HUES48 (cell line): ENCODE data around the gene RNF208.

ENCODE experiments used
- H3K27ac ChIP-seq: one replicate; pipeline ENCODE4 v1.7.0; 2013; ENCODE audit warnings: low read depth, low read length, inconsistent platforms
- H3K27me3 ChIP-seq: 2 replicates; pipeline ENCODE4 v1.6.1; 2013; ENCODE audit warnings: mild to moderate bottlenecking, low read length; ENCODE audit not compliant: control insufficient read depth, insufficient read depth
- H3K36me3 ChIP-seq: 2 replicates; pipeline ENCODE4 v1.6.1; 2013; ENCODE audit warnings: low read length; ENCODE audit not compliant: control insufficient read depth, insufficient read depth
- H3K4me1 ChIP-seq: 2 replicates; pipeline ENCODE4 v1.6.1; 2013; ENCODE audit warnings: mild to moderate bottlenecking, low read length; ENCODE audit not compliant: control insufficient read depth, insufficient read depth
- H3K4me3 ChIP-seq: 2 replicates; pipeline ENCODE4 v1.5.1; 2013; ENCODE audit warnings: mild to moderate bottlenecking, low read depth, low read length
- H3K9ac ChIP-seq: 2 replicates; pipeline ENCODE4 v1.6.1; 2013; ENCODE audit warnings: mild to moderate bottlenecking, low read depth, low read length, moderate library complexity
- H3K9me3 ChIP-seq: 2 replicates; pipeline ENCODE4 v1.6.1; 2013; ENCODE audit warnings: low read length; ENCODE audit not compliant: control insufficient read depth, insufficient read depth

The RNF208 gene, protein sequence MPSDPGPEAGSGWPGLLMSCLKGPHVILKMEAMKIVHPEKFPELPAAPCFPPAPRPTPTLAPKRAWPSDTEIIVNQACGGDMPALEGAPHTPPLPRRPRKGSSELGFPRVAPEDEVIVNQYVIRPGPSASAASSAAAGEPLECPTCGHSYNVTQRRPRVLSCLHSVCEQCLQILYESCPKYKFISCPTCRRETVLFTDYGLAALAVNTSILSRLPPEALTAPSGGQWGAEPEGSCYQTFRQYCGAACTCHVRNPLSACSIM

DNA sequence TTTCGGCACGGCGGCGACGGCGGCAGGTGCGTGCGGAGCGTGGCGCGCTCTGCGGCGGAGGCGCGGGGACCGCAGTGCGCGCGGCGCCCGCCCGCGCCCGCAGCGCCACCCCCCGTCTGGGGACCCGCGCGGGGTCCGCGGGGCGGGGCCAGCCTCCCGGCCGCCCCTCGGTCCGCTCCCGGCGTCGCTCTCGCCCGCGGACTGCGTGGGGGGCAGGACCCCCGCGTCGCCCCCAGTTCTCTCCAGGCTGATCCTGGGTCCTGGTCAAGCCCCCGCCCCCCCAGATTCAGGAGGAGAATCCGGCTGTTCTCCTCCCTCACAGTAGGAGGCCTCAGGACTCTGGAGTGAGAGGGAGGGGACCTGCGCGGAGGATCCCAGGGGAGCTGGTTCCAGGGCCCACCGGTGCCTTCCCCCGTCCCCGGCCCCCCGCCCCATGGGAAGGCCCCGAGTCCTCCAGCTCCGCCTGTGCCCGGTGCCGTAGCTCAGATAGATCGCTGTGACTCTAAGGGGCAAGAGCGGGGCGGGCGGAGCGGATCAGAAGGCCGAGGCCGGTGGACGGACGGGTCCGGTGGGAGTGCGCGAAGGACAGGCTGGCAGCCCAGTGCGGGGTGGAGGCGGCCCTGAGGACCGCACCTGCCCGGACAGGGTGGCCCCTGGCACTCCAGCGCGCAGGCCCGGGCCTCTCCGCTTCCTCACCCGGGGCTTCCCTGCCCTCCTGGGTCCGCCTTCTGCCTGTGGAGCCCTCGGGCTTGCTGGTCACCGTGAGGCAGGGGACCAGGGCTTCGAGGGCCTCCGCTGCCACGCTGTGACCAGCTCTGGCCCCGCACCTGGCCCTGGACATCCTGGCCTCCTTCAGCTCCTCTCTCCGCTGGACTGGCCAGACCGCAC lies at the start of gene RNF208:
TSS of gene RNF208 (minus strand) at position 51 of the 888 bp plus-strand sequence. CDS start 1,028 bp downstream, outside the sequence.
- Histone ChIP-seq H3K9ac (no peak within 1 kb of the TSS; the same call in 1 of the 2 replicates), H3K4me1 (peaks cover 3% of the 10 kb centered on the region; the same call in 1 of the 2 replicates), H3K36me3 (no peaks in the 10 kb centered on the region; the same call in 1 of the 2 replicates), H3K27ac (no peak within 1 kb of the TSS), H3K4me3 (peak within 1 kb of the TSS; percentile 94), H3K9me3 (no peaks in the 10 kb centered on the region), H3K27me3 (peaks cover 5% of the 10 kb centered on the region)

DNA sequence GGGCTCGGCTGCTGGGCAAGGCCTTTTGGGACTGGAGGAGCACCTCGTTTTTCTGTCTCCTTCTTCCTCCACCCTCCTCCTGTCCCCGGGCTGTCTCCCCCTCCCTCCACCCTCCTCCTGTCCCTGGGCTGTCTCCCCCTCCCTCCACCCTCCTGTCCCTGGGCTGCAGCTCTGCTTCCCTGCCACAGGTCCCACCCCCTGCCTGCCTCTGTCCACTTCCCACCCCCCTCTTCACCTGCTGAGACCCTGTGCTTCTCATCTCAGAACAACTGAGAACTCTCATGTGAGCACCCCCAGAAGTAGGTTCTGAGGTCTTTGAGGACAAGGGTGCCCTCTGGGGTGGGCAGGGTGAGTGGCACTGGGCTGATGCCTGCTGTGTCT lies 49.6 kb upstream of the RNF208 start:
- H3K4me1 ChIP-seq, result peaks cover 7% of the 10 kb centered on the region; the same call in 1 of the 2 replicates
- H3K27me3 ChIP-seq, result no peaks in the 10 kb centered on the region
- no peak overlapping the region for H3K9ac ChIP-seq
- no peak overlapping the region for H3K27ac ChIP-seq
- H3K36me3 ChIP-seq, result peaks cover 50% of the 10 kb centered on the region
- no peak overlapping the region for H3K4me3 ChIP-seq
- no peaks in the 10 kb centered on the region for H3K9me3 ChIP-seq

DNA sequence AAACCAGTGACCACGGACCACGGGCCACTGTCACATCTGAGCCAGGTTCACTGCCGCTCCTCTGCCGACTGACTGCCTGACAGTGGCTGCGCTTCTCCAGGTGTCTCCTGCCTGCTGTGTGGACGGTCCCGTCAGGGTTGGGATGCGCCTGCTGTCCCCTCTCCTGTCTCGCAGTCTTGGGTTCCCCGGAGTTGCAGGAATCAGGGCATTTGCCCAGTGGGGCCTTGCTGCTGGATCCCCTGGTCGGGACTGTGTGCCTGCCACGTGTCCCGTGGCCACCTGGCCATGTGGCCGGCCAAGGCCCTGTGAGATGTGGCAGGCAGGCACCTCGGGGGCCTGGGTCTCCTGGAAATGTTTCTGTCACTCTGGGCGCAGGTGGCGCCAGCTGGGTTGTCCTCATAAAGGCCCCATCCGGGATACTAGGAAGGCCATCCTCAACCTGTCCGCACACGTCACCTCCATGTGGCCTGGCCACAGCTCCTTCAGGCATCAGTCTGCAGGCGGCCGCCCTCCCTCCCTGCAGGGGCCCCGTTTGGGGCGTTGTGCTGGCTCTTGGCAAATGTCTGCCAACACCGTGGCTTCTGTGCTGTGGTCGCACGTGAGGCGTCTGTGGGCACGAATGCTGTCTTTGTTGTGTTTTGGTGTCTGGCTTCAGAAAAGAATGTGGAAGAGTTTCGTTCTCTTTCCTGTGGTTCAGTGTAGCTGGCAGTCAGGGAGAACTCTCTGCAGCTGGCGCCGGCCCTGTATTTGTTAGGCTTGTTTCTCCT lies 49.1 kb upstream of the RNF208 start:
- Histone ChIP-seq H3K9me3 (no peaks in the 10 kb centered on the region), H3K4me1 (peaks cover 2% of the 10 kb centered on the region; the same call in 1 of the 2 replicates), H3K4me3 (no peak overlapping the region), H3K9ac (no peak overlapping the region), H3K27ac (no peak overlapping the region), H3K27me3 (no peaks in the 10 kb centered on the region), H3K36me3 (peaks cover 54% of the 10 kb centered on the region)

DNA sequence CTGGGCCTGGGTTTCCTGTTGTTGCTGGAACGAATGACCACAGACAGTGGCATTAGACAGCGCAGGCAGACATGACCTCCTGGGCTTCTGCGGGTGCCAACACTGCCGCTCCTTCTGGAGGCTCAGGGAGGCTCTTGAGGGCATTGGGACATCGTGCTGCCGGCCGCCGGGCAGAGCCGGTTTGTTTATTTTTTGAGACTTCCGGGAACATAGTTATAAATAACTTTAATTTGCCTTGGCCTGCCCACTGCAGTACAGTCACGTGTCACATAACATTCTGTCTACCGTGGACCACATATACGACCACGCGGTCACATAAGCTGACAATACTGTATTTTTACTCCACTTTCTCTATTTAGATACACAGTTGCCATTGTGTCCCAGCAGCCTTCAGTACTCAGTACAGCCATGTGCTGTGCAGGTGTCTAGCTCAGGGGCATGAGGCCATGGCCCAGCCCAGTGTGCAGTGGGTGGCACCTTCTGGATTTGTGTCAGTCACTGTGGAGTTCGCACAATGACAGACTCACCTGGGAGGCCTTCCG lies 47.3 kb upstream of the RNF208 start:
- Histone ChIP-seq H3K4me3 (no peak overlapping the region), H3K9me3 (no peaks in the 10 kb centered on the region), H3K27me3 (no peaks in the 10 kb centered on the region), H3K4me1 (no peaks in the 10 kb centered on the region), H3K27ac (no peak overlapping the region), H3K36me3 (peaks cover 69% of the 10 kb centered on the region), H3K9ac (no peak overlapping the region)

DNA sequence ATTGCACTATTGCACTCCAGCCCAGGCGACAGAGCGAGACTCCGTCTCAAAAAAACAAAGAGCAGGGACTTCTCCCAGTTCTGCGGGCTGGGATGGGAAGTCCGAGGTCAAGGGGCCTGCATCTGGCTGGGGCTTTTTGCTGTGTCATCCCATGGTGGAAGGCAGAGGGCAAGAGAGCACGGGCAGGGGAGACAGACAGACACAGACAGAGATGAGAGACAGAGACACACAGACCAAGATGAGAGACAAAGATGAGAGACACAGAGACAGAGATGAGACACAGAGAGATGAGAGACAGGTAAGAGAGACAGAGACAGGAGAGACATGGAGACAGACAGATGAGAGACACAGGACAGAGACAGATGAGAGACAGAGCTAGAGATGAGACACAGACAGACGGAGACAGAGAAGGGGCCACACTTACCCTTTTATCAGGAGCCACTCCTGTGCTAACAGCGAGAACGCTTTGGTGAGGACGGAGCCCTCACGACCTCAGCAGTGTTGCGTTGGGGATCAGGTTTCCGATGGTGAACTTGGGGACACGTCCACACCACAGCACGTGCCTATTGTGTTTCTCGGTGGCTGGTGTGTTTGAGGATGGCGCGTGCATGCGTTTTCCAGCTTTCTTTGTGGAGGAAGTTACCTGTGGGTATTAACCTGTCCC lies 46.6 kb upstream of the RNF208 start:
- H3K4me3 ChIP-seq, result no peak overlapping the region
- H3K36me3 ChIP-seq, result peaks cover 76% of the 10 kb centered on the region
- H3K27ac ChIP-seq, result no peak overlapping the region
- no peaks in the 10 kb centered on the region for H3K27me3 ChIP-seq
- H3K9me3 ChIP-seq, result no peaks in the 10 kb centered on the region
- no peaks in the 10 kb centered on the region for H3K4me1 ChIP-seq
- no peak overlapping the region for H3K9ac ChIP-seq

DNA sequence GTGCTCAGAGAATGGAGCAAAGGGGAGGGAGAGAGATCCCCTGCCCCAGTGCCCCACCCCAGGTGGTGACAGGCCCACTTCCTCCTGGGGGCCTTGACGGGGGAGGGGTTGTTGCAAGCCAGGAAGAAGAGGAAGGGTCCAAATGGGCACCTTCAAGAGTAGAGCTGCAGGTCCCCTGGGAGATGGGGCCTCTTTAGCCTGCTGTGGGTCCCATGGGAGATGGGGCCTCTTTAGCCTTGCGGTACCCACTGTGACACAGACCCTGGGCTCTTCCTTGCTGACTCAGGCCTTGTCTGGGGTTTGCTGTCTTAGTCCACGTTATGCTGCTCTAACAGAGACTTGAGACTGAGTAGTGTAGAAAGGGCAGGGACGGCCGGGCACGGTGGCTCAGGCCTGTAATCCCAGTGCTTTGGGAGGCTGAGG lies 45.9 kb upstream of the RNF208 start:
- H3K27ac ChIP-seq, result no peak overlapping the region
- no peaks in the 10 kb centered on the region for H3K9me3 ChIP-seq
- peaks cover 76% of the 10 kb centered on the region for H3K36me3 ChIP-seq
- H3K4me1 ChIP-seq, result no peaks in the 10 kb centered on the region
- no peak overlapping the region for H3K9ac ChIP-seq
- H3K4me3 ChIP-seq, result no peak overlapping the region
- H3K27me3 ChIP-seq, result no peaks in the 10 kb centered on the region

DNA sequence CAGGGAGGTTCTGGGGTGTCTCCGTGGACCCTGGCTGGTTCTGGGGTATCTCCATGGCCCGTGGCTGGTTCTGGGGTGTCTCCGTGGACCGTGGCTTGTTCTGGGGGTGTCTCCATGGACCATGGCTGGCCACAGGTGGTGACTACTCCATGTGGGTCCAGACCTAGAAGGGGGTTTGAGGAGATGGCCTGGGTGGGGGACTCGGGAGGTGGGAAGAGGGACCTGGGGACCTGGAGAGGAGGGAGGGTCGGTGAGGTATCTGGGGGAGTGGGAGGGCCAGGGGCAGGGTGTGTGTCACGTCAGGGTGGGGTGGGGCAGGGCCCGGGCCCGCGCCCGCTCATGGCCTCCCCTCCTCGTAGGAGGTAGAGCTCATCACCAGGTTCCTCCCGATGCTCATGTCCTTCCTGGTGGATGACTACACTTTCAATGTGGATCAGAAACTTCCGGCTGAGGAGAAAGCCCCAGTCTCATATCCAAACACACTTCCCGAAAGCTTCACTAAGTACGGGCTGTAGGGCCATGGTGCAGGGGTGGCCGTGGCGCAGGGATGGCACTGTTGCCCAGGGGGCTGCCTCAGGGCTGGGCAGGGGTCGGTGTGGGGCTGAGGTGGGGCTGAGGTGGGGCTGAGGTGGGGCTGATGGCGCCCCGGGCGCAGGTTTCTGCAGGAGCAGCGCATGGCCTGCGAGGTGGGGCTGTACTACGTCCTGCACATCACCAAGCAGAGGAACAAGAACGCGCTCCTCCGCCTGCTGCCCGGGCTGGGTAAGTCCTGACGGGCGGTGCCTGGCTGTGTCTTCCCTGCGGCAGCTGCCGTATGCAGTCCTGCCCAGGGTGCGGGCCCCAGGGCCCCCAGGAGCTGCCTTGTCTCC lies 44.8 kb upstream of the RNF208 start:
- no peaks in the 10 kb centered on the region for H3K27me3 ChIP-seq
- peaks cover 70% of the 10 kb centered on the region for H3K36me3 ChIP-seq
- no peak overlapping the region for H3K9ac ChIP-seq
- H3K4me1 ChIP-seq, result no peaks in the 10 kb centered on the region
- H3K27ac ChIP-seq, result no peak overlapping the region
- H3K9me3 ChIP-seq, result no peaks in the 10 kb centered on the region
- H3K4me3 ChIP-seq, result no peak overlapping the region

DNA sequence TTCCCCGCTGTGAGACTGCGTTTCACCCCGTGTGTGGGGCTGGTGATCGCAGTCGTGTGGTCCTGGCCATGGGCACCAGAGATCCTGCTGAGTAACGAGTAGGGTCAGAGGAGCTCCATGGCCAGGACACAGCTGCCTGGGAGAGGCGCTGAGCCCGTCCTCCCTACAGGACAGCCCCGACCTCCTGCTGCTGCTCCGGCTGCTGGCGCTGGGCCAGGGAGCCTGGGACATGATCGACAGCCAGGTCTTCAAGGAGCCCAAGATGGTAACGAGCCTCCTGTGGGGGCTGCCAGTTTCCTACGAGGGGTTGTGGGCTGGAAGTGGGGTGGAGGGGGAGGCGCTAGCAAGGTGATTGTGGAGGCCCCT lies 44.1 kb upstream of the RNF208 start:
- Histone ChIP-seq H3K36me3 (peaks cover 70% of the 10 kb centered on the region), H3K9me3 (no peaks in the 10 kb centered on the region), H3K27me3 (no peaks in the 10 kb centered on the region), H3K27ac (no peak overlapping the region), H3K4me1 (no peaks in the 10 kb centered on the region), H3K4me3 (no peak overlapping the region), H3K9ac (no peak overlapping the region)

DNA sequence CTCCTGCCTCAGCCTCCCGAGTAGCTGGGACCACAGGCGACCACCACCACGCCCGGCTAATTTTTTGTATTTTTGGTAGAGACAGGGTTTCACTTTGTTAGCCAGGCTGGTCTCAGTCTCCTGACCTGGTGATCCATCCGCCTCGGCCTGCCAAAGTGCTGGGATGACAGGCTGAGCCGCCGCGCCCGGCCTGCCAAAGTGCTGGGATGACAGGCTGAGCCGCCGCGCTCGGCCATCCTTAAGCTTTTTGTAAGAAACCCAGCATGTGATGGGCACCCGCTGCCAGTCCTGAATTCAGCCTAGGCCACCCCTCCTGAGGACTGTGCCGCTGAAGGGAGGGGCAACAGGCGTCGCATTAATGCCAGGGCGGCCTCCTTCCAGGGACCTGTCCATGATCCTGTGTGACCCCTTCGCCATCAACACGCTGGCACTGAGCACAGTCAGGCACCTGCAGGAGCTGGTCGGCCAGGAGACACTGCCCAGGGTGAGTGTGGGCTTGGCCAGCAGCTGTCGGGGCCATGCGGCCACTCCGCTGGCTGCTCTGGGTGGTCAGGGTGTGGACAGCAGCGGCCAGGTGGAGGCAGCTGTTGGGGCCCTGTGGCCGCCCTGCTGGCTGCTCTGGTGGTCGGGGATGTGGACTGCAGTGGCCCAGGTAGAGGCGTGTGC lies 43.6 kb upstream of the RNF208 start:
- H3K4me3 ChIP-seq, result no peak overlapping the region
- H3K4me1 ChIP-seq, result no peaks in the 10 kb centered on the region
- H3K9ac ChIP-seq, result no peak overlapping the region
- no peaks in the 10 kb centered on the region for H3K9me3 ChIP-seq
- no peak overlapping the region for H3K27ac ChIP-seq
- peaks cover 65% of the 10 kb centered on the region for H3K36me3 ChIP-seq
- H3K27me3 ChIP-seq, result no peaks in the 10 kb centered on the region
